ENCODE measurements around the gene THRA.
A peak's percentile ranks its signal among the peaks of the same experiment; 100 is the strongest.

The THRA gene

DNA sequence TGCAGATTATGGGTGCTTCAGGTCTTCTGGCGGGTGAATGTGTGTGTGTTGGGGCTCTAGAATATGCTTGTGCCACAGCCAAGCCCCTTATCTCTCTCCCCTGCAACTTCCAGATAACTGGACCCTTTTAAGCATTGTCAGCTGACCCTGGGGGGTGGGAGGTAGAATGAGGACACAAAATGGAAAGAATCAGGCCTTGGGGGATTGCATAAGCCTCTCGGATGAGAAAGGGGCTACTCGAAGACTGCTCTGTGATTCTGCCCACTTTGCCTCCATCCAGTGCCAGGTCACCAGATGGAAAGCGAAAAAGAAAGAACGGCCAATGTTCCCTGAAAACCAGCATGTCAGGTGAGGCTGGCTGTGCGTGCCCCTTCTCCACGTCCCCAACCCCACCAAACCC is 13.8 kb downstream of the THRA start:
- H3K36me3 Mint-ChIP-seq, result no peaks in the 10 kb centered on the region
- H3K4me1 Mint-ChIP-seq (ENCODE audit: low read depth), result peaks cover 31% of the 10 kb centered on the region
- no peaks in the 10 kb centered on the region for H3K9me3 Mint-ChIP-seq (ENCODE audit: low read depth)
- no peaks in the 10 kb centered on the region for H3K27me3 Mint-ChIP-seq
- no peak overlapping the region for H3K4me3 Mint-ChIP-seq
- H3K27ac Mint-ChIP-seq, result no peak overlapping the region

DNA sequence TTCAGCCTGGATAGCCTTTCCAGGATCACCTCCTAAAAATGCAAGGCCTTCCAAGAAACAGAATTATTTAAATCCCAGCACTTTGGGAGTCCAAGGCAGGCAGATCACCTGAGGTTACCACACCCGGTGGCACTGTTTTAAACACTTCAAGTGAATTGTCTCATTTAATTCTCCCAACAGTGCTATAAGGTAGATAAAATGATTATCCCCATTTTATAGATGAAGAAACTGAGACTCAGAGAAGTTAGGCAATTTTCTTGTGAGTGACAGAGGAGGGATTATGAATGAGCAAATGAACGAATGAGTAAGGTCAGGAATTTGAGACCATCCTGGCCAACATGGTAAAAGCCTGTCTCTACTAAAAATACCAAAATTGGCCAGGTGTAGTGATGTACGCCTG is 16.8 kb downstream of the THRA start:
- Mint-ChIP-seq H3K36me3 (no peaks in the 10 kb centered on the region), H3K4me3 (no peak overlapping the region), H3K9me3 (ENCODE audit: low read depth) (no peaks in the 10 kb centered on the region), H3K27me3 (no peaks in the 10 kb centered on the region), H3K27ac (no peak overlapping the region), H3K4me1 (ENCODE audit: low read depth) (peaks cover 17% of the 10 kb centered on the region)

DNA sequence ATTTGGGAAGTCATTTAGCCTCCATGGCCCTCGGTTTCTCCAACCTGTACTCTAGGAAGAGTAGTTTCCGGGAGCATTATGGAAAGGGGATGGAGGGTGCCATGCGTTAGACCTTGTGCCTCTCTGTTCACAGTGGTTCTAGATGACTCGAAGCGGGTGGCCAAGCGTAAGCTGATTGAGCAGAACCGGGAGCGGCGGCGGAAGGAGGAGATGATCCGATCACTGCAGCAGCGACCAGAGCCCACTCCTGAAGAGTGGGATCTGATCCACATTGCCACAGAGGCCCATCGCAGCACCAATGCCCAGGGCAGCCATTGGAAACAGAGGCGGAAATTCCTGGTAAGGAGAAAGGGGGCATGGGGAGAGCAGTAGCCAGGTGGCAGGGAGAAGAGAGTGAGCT is 21.7 kb downstream of the THRA start:
- Mint-ChIP-seq H3K36me3 (peaks cover 5% of the 10 kb centered on the region), H3K4me3 (no peak overlapping the region), H3K9me3 (ENCODE audit: low read depth) (no peaks in the 10 kb centered on the region), H3K27me3 (no peaks in the 10 kb centered on the region), H3K27ac (no peak overlapping the region), H3K4me1 (ENCODE audit: low read depth) (peaks cover 3% of the 10 kb centered on the region)

DNA sequence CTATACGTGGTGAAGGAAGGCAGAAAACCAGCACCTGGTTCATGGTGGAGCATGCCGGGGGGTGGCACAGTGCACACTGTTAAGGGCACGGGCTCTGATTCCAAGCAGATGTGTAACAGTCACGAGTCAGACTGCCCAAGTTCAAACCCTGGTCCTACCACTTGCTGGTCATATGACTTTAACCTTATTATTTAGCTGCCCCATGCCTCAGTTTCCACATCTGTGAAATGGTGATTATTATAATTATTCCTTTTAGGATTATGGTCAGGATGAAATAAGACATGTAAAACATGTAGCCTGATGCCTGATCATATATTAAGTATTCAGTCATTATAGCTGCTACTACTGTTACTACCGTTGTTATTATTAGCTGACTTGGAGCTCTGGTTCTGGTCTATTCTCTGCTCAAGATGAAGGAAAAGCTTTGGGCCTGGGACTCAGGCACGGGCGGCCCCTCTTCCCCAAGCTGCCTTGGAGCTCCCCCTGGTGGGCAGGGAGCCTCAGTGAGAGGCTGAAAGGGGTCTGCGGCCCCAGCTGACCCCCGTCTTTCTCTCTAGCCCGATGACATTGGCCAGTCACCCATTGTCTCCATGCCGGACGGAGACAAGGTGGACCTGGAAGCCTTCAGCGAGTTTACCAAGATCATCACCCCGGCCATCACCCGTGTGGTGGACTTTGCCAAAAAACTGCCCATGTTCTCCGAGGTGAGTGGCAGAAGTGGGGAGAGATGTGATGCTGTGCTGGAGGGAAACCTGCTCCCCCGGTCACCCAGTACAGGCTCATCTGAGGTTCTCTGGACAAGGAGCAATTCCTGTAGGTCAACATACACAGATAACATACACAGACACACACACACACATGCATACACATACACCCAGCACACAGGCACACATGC is 23.6 kb downstream of the THRA start:
- Mint-ChIP-seq H3K4me1 (ENCODE audit: low read depth) (peaks cover 3% of the 10 kb centered on the region), H3K27ac (no peak overlapping the region), H3K36me3 (peaks cover 5% of the 10 kb centered on the region), H3K27me3 (no peaks in the 10 kb centered on the region), H3K9me3 (ENCODE audit: low read depth) (no peaks in the 10 kb centered on the region), H3K4me3 (no peak overlapping the region)

DNA sequence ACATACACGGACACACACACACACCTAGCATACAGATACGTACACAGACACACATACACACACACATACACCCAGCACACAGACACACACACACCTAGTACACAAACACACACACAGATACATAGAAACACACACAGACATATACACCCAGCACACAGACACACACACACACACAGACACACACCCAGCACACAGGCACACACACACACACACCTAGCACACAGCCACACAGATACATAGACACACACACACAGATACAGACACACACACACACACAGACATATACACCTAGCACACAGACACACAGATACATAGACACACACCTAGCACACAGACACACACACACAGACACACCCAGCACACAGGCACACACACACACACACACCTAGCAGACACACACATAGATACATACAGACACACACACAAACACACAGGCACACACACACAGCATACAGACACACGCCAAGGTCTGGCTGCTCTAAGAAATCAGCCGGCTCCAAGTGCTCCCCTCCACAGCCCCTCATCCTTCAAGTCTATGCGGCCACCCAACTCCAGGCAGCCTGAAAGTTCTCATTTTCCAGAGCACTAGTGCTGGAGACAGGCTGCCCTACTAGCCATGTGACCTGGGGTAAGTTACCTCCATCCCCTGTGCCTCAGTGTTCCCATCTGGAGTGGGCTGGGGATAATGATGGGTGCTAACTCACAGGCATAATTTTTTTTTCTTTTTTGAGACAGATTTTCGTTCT is 24.5 kb downstream of the THRA start:
- H3K27me3 Mint-ChIP-seq, result no peaks in the 10 kb centered on the region

DNA sequence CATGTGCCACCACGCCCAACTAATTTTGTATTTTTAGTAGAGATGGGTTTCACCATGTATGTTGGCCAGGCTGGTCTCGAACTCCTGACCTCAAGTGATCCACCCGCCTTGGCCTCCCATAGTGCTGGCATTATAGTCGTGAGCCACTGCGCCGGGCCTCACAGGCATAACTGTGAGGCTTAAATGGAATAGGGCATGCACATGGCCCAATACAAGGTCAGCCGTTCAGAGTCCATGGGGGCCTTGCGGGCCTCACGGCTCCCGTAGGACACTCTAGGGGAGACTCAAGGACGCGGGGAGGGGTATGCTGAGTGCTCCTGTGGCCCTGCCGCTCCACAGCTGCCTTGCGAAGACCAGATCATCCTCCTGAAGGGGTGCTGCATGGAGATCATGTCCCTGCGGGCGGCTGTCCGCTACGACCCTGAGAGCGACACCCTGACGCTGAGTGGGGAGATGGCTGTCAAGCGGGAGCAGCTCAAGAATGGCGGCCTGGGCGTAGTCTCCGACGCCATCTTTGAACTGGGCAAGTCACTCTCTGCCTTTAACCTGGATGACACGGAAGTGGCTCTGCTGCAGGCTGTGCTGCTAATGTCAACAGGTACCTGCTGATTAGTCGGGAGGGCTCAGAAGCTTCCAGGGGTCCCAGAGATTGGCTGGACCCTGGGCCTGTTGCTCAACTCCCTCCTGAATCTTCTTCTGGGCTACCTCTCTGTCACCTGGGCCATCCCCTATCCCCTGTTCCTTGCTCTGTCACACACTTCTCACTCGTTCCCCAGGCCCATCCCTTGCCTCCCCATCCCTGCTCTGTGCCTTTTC is 25.3 kb downstream of the THRA start:
- Mint-ChIP-seq H3K9me3 (ENCODE audit: low read depth) (no peaks in the 10 kb centered on the region), H3K4me1 (ENCODE audit: low read depth) (peaks cover 3% of the 10 kb centered on the region), H3K27me3 (no peaks in the 10 kb centered on the region), H3K36me3 (peaks cover 5% of the 10 kb centered on the region), H3K27ac (no peak overlapping the region), H3K4me3 (no peak overlapping the region)

More for the DNA sequence above, 24.5 kb downstream of the THRA start:
- Mint-ChIP-seq H3K4me3 (no peak overlapping the region), H3K36me3 (peaks cover 5% of the 10 kb centered on the region), H3K27ac (no peak overlapping the region), H3K4me1 (ENCODE audit: low read depth) (peaks cover 3% of the 10 kb centered on the region), H3K9me3 (ENCODE audit: low read depth) (no peaks in the 10 kb centered on the region)

DNA sequence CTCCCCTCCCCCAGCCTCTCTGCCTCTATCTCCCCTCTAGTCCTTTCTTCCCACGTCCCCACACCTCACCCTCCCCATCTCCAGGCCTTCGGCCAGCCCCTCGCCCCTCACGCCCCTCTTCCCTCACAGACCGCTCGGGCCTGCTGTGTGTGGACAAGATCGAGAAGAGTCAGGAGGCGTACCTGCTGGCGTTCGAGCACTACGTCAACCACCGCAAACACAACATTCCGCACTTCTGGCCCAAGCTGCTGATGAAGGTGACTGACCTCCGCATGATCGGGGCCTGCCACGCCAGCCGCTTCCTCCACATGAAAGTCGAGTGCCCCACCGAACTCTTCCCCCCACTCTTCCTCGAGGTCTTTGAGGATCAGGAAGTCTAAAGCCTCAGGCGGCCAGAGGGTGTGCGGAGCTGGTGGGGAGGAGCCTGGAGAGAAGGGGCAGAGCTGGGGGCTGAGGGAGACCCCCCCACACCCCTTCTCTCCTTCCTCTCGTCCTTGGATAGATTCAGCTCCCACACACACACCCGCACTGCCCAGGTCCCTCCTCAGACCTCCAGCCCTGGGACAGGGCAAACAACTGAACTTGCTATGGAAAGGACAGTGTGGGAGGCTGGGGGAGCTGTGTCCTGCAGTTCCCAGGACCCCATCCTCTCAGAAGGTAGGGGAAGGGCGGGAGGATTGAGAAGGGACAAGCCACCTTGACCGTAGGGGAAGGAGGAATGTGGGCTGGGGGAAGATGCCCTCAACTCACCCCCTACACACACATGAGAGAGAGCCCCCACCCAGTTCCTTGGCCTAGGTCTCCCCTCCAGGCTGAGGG is 26.5 kb downstream of the THRA start:
- Mint-ChIP-seq H3K27me3 (no peaks in the 10 kb centered on the region), H3K27ac (no peak overlapping the region), H3K4me3 (no peak overlapping the region), H3K9me3 (ENCODE audit: low read depth) (no peaks in the 10 kb centered on the region), H3K36me3 (peaks cover 8% of the 10 kb centered on the region), H3K4me1 (ENCODE audit: low read depth) (peaks cover 13% of the 10 kb centered on the region)

DNA sequence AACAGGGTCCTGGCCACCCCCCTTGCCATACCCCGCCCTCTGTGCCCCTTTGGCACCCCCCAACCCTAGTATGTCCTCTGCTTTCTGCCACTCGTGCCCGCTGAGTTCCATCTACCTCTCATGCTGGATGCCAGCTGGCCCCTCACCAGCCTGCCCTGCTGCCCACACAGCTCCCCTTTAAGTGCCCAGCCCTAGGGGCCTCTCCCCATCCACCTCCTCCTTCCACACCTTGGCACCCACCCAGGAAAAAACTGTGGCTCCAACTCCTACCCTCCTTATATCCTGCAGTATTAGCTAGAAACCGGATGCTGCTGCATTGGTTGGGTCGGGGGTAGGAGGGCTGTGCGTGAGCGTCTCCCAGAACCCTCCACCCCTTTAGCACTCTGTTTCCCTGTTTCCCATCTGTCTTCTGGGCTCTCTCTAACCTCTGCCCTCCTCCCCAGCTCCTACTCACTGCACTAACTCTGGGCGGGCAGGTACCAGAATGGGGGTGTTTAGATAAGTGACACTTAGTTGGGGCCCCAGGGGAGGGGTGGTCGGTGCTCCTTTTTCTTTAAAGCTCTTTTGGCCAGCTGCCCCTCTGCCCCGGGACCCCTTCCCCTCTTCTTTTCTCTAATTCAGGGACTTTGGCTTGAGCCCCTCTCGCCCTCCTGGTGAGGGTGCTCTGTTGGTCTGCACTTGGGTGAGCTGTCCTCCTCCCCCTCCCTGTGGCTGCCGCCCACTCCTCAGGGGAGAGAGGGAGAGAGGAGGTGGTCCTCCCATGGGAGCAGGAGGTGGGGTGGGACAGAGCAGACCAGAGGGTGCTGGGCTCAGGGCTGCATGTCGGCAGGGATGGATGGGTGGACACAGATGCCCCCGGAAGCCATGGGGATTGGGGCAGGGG is 27.7 kb downstream of the THRA start:
- Mint-ChIP-seq H3K27ac (no peak overlapping the region), H3K9me3 (ENCODE audit: low read depth) (no peaks in the 10 kb centered on the region), H3K27me3 (no peaks in the 10 kb centered on the region), H3K36me3 (peaks cover 8% of the 10 kb centered on the region), H3K4me1 (ENCODE audit: low read depth) (peaks cover 21% of the 10 kb centered on the region), H3K4me3 (no peak overlapping the region)

DNA sequence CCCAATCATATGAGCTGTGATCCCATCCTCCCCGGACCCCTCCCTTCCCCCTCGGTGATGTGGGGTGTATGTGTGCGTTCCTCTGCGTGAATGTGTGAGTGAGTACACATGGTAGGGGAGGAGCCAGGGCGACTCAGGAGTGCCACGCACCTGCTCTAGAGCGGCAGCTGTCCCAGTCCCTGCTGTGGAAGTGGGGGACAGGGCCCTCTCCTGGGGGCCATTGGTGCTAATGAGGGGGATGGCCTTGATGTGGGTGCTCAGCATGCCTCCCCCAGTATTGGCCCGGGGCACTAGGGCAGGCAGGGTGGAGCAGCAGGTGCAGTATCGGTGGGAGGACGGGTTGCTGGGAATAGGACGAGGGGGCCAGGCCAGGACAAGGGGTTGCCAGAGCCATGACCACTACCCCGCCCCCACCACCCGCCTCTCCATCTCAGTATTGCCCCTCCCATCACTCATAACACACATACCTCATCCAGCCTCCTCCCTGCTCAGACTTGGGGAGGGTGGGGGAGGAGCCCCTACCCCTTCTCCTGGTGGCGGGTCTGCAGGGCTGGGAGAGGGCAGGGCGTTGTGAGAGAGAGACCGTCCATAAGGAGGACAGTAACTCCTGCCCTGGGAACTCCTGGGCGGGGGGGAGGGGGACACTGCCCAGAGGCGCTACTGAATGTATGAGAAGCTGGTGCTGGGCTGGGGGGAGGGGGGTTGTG is 29.1 kb downstream of the THRA start:
- H3K36me3 Mint-ChIP-seq, result peaks cover 11% of the 10 kb centered on the region
- H3K27ac Mint-ChIP-seq, result no peak overlapping the region

DNA sequence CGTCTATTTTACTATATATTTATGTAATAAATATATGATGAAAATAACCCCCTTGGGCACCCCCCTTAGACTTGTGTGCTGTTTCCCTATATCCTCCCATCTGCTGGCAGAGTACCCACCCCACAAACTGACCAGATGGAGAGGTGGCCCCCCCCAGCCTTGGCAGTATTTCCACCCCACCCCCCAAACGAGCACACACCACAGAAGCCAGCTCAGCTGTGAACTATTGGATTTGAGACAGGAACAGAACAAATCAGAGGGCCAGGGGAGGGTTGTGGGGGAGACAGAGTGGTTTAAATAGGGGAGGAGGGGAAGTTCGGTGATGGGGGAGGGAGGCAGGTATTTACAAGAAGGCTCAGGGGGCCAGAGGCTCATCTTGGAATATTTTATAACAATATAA is 29.8 kb downstream of the THRA start:
- H3K4me3 Mint-ChIP-seq, result no peak overlapping the region
- no peaks in the 10 kb centered on the region for H3K9me3 Mint-ChIP-seq (ENCODE audit: low read depth)
- H3K27me3 Mint-ChIP-seq, result no peaks in the 10 kb centered on the region
- H3K36me3 Mint-ChIP-seq, result peaks cover 7% of the 10 kb centered on the region
- H3K4me1 Mint-ChIP-seq (ENCODE audit: low read depth), result peaks cover 39% of the 10 kb centered on the region
- no peak overlapping the region for H3K27ac Mint-ChIP-seq

More for the DNA sequence above, 29.1 kb downstream of the THRA start:
- Mint-ChIP-seq H3K27me3 (no peaks in the 10 kb centered on the region), H3K4me3 (no peak overlapping the region), H3K4me1 (ENCODE audit: low read depth) (peaks cover 32% of the 10 kb centered on the region), H3K9me3 (ENCODE audit: low read depth) (no peaks in the 10 kb centered on the region)

DNA sequence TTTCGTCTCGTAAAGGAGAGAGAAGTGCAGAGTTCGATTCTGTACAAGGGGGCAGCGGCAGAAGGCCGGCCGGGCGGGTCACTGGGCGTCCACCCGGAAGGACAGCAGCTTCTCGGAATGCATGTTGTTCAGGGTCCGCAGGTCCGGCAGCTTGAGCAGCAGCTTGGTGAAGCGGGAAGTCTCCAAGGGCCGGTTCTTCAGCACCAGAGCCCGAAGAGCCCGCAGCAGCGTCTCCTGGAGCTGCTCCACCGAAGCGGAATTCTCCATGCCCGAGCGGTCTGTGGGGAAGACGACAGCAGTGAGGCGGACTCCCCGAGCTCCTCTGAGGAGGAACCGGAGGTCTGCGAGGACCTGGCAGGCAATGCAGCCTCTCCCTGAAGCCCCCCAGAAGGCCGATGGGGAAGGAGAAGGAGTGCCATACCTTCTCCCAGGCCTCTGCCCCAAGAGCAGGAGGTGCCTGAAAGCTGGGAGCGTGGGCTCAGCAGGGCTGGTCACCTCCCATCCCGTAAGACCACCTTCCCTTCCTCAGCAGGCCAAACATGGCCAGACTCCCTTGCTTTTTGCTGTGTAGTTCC is 30.3 kb downstream of the THRA start:
- H3K27me3 Mint-ChIP-seq, result no peaks in the 10 kb centered on the region
- H3K36me3 Mint-ChIP-seq, result peaks cover 8% of the 10 kb centered on the region
- no peaks in the 10 kb centered on the region for H3K9me3 Mint-ChIP-seq (ENCODE audit: low read depth)
- H3K4me3 Mint-ChIP-seq, result no peak overlapping the region
- H3K4me1 Mint-ChIP-seq (ENCODE audit: low read depth), result peaks cover 44% of the 10 kb centered on the region
- no peak overlapping the region for H3K27ac Mint-ChIP-seq

DNA sequence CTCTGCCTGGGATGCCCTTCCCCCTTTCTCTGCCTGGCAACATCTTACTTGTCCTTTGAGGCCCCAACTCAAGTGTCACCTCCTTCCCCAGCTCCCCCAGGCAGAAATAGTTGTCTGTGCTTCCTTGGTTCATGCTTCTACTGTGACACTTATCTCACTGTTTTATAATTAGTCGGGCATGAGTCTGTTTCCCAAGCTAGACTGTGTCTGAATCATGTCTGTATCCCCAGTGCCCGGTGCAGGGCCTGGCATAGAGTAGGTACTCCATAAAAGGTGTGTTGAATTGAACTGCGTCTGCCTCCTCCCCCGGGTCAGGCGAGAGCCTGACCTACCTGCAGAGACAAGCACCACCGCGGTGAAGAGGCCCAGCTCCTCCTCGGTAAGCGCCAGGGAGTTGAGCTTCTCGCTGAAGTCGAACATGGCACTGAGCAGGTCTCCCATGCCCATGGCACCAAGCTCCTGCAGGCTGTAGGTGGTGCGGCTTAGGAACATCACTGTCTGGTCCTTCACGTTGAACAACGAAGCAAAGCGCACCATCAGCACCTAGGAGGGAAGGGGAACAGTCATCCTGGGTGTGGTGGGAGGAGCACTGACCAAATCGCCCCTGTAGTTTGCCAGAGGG is 30.9 kb downstream of the THRA start:
- Mint-ChIP-seq H3K27me3 (no peaks in the 10 kb centered on the region), H3K36me3 (peaks cover 11% of the 10 kb centered on the region), H3K27ac (peak overlapping the region; percentile 5), H3K4me3 (no peak overlapping the region), H3K4me1 (ENCODE audit: low read depth) (peaks cover 50% of the 10 kb centered on the region), H3K9me3 (ENCODE audit: low read depth) (no peaks in the 10 kb centered on the region)
